ENCODE measurements around the gene RNASE8.

RNASE8 gene

GRCh38 chr14:21074398-21075272, 17.0 kb downstream of the RNASE8 start:
- no peak for DNase-seq

DNA sequence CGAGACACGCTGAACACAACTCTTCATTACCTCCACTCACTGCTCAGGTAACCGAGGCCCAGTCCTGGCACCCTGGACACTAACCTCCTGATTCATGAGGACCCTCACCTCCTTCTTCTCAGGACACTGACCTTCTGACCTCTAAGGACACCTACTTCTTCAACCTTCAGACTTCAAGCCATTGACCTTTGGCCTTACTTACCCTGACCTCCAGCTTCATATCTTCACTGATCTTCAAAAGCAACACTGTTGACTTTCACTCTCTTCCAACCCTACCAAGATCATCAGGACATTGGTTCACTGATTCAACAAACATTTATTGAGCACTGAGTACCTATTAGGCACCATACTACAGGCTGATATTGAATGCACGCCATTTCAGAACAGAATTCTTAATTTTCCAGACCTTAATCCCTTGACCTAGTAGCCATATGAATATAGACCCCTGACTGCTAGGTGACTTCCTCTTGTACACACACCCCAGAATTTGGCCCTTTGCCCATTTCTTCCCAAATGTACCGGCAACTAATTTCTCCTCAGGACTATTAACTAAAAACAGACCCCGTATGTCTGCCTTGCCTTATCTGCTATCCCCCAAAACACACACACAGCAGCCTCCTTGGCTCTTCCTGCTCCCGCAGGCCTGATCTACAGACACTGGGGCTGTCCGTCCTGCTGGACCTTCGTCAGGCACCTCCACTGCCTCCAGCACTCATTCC, 18.3 kb downstream of the RNASE8 start:
- no peak for DNase-seq

GRCh38 chr14:21077672-21078071, 20.1 kb downstream of the RNASE8 start:
- DNase-seq: no peak

- no peak for DNase-seq
Observed at GRCh38 chr14:21078287-21078686, 20.7 kb downstream of the RNASE8 start.

GRCh38 chr14:21078726-21079125, 21.1 kb downstream of the RNASE8 start:
- DNase-seq: no peak

DNA sequence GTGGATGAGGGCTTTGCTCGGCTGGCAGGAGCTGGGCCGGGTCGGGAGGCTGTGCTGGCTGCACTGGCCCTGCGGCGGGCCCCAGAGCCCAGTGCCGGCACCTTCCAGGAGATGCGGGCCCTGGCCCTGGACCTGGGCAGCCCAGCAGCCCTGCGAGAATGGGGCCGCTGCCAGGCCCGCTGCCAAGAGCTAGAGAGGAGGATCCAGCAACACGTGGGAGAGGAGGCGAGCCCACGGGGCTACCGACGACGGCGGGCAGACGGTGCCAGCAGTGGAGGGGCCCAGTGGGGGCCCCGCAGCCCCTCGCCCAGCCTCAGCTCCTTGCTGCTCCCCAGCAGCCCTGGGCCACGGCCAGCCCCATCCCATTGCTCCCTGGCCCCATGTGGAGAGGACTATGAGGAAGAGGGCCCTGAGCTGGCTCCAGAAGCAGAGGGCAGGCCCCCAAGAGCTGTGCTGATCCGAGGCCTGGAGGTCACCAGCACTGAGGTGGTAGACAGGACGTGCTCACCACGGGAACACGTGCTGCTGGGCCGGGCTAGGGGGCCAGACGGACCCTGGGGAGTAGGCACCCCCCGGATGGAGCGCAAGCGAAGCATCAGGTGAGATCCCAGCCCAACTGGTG, 24.0 kb downstream of the RNASE8 start:
- DNase-seq: no peak

DNA sequence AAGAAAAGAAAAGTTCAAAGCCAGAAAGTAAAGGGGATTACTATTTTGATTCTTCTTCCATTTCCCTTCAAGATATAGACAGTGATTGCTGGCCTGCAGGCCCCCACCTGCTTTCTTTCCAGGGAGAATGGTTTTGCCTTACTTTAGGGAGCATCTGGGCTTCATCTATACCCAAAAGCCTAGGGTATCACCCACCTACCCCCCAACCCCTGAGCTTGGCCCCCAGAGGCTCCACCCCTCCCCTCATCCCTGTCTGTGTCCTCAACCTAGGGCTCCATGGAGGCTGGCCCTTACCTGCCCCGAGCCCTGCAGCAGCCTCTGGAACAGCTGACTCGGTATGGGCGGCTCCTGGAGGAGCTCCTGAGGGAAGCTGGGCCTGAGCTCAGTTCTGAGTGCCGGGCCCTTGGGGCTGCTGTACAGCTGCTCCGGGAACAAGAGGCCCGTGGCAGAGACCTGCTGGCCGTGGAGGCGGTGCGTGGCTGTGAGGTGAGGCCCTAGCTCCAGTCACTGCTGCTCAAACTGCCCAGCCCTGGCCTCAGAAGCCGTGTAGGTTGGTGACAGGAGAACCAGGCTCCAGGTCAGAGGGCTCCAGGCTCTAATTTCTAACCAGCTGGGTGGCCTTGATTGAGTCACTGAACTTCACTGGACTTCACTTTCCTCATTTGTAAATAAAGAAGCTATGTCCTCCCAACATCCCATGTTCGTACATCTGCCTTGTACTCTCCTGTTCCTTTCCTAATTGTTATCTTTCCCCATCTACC, 26.1 kb downstream of the RNASE8 start:
- DNase-seq: no peak

DNA sequence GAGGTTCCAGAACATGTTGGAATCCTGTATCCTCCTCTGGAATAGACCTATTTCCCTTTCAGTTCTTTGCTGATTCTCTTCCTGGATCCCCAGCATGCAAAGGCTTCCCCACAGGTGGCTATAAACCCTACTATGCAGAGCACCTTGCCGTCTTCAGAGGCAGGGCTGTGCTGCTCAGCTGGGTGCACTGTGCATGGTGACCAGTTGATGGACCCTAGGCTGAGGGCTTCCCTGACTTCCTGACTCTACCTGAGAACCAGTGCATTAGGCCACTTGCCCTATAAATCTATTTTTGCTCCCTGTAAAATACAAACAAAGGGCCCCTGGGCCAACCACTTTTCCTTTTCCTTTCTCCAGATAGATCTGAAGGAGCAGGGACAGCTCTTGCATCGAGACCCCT, 26.8 kb downstream of the RNASE8 start:
- DNase-seq: no peak

DNA sequence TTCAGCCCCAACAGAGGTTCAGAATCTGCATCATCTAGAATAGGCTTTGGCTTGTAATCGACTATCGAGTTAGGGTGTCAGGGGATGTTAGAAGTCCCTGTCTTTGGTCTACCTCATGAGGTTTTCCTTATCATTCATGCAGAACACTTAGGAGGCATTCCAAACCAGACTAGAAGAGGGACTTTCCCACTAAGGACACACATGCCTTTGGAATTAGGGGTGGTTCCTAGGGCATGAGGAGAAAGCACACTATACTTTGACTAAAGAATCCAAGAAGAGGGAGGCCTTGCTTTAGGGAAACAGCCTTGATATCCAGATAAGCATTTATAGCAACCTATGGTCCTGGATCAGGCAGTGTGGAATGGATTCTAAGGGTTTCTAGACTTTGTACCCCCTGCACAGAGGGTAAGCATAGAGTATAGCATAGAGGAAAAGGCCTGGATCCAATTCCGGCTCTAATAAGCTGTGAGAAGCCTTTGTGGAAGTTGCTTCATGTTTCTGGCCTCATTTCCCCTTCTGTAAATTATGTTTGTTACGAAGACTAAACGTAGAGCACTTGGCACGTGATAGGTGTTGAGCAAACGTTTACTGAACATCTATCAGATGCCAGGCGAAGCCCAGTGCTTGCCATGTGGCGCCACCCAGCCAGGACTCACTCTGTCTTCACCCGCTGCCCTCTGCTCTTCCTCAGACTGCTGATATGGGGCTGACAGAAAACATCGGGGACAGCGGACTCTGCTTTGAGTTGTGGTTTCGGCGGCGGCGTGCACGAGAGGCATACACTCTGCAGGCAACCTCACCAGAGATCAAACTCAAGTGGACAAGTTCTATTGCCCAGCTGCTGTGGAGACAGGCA, 27.6 kb downstream of the RNASE8 start:
- DNase-seq: no peak

DNA sequence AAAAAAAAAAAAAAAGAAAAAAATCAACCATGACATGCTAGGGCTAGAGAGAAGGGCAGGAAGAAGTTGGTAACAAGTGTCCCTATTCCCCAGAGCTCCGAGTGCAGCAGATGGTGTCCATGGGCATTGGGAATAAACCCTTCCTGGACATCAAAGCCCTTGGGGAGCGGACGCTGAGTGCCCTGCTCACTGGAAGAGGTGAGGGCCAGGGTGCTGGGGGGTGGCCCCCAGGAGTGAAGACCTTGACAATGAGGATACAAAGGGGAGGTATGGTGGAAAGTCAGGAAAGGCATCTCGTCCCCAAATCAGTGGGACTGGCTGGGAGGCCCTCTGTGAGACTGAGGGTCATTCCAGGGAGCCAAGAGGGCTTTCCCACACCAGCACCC, 29.3 kb downstream of the RNASE8 start:
- no peak for DNase-seq

GRCh38 chr14:21087294-21088091, 29.9 kb downstream of the RNASE8 start:
- DNase-seq: peak; percentile 97

DNA sequence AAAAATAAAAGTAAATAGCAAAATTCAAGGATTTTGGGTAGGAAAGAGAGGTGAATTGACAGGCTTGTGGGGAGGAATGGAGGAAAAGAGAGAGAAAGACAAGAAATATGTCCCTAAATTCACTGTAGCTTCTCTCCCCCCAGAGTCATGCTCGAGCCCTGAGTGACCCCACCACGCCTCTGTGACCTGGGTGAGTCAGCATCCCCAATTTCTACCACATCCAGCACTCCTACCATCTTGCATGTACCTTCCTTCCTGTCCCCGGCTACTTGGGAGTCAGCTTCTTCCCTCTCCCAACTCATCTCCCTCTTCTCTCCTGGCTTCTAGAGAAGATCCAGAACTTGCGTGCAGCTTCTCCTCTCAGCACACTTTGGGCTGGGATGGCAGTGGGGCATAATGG, 31.1 kb downstream of the RNASE8 start:
- no peak for DNase-seq

- no peak for DNase-seq
Observed at GRCh38 chr14:21089271-21089670, 31.6 kb downstream of the RNASE8 start.

- DNase-seq: no peak
Observed at GRCh38 chr14:21089877-21090193, 32.2 kb downstream of the RNASE8 start.

- DNase-seq: no peak
Observed at GRCh38 chr14:21090194-21090939, 32.7 kb downstream of the RNASE8 start.

DNA sequence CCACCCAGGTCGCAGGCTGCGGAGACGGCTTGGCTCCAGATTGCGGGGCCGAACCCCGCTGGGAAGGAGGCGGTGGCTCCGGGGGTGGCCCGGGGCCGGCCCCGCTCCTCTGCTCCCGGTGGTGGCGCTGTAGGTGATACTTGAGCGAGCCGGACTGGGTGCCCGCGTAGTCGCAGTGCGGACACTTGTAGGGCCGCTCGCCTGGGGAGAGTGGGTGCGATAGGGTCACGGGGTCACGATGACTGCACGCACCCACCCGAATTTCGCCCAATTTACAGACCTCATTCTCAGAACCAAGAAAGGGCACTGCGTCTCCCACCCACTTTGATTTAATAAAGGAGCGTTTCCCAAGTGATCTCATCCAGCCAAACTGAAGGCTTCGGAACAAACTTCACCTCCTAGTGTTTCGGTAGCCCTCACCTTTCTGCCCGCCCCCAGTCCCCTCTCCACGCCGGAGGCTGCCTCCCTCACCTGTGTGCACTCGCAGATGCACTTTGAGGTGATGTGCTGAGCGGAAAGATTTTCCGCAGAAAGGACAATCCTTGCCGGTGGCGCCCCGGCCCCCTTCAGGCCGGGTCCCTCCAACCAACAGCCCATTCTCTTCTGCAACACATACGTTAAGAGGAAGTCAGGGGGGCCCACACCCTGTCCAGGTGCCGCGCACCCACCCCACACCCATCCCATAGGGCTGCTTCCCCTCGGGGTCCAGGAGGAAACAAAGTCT, 33.5 kb downstream of the RNASE8 start:
- DNase-seq: no peak

- no peak for DNase-seq
Observed at GRCh38 chr14:21091821-21092272, 34.2 kb downstream of the RNASE8 start.

DNA sequence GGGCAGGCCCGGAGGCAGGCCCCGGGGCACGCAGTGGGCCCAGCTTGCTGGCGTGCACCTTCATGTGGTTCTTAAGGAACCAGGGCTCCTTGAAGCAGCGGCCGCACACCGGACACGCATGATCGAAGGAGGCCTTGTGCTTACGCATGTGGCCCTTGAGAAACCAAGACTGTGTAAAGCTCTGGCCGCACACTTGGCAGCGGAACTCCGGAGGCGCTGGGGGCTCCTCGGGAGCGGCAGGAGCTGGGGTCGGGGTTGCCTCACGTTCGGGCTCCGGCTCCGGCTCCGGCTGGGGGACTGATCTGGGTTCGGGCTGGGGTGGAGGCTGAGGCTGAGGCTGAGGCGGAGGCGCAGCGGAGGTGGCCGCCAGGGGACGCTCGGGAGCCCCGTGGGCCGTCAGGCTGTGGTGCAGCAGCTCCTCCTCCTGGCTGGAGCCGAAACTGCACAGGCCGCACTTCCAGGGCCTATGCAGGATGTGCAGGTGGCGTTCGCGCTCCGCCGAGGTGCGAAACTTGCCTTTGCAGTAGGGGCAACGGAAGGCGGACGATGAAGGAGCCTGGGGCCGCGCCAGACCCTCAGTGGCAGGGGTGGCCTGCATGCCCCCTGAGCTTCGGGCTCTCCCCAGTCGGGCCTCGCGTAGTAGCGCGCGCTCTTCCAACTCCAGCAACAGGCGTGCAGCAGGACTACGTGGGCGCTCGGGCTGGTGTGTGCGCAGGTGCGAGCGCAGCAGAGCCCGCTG, 34.8 kb downstream of the RNASE8 start:
- peak; percentile 86 for DNase-seq

DNA sequence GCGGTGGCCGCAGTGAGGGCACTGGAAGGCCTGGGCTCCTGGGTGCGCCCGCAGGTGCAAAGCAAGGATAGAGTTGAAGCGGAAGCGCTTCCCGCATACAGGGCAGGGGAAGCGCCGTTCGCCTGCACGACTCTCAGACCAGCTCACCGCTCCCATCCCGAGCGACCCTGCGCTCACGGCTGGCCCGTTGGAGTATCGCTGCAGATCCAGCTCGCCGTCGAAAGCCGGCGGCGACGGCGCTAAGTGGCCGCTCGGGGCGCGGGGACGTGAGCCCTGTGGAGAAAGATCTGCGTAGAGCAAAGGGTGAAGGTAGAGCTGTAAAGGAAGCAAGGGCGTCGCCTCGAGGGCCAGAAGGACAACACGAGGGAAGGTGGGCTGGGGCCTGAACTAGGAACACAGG, 35.4 kb downstream of the RNASE8 start:
- no peak for DNase-seq

Measured in central memory CD4-positive, alpha-beta T cell (primary cell).